HCT116 (cell line): ENCODE results near the gene FGD3. TPM values are rescaled to one million over a fixed set of nuclear protein-coding genes. Genes with fewer than 3 reads are reported as not detected.

Experiments used
- ATAC-seq: fragments of 200-7000 bp; cut with Tn5 transposase; 2 replicates; pipeline ENCODE4 v1.9.1; 2020; ENCODE audit warnings: mild to moderate bottlenecking, moderate library complexity
- BruUV-seq: library from RNA; stranded (reverse); fragments of 400-500 nt; replicated peaks from 2 replicates; lab custom pipeline; 2021; lab: Mats Ljungman, UMichigan
- CTCF ChIA-PET: fragments of 300-600 bp; sonication (Branson Sonifier 250); formaldehyde crosslinking; loops from one replicate; lab custom pipeline; 2021; ENCODE audit warnings: antibody characterized with exemption; lab: Charles Lee
- POLR2A ChIA-PET: fragments of 300-600, 350-600 bp; sonication (Branson Sonifier 250); formaldehyde crosslinking; loops from one replicate; lab custom pipeline; 2021; ENCODE audit warnings: antibody characterized with exemption; lab: Charles Lee
- RAD21 ChIA-PET, 2 experiments: fragments of 300-600 bp; sonication (Branson Sonifier 250); formaldehyde crosslinking; loops; one replicate each; lab custom pipeline; 2023; ENCODE audit warnings: low total read pairs in 2 of 2; ENCODE audit not compliant: uncharacterized antibody in 2 of 2, unreplicated experiment in 2 of 2, low non-redundant PET in 1 of 2; lab: Charles Lee
- DNase-seq: peaks from one replicate; pipeline ENCODE4 v3.0.0-alpha.2; 2010; ENCODE audit warnings: low read depth, low spot score
- H2AFZ ChIP-seq: fragments of 200-600 bp; shearing (Covaris generic), sonication (generic); 2 replicates; pipeline ENCODE4 v1.6.1; 2017; ENCODE audit warnings: low read depth, mixed run types, mixed read lengths, antibody characterized with exemption, low read length; ENCODE audit not compliant: poor library complexity, severe bottlenecking
- H3K27ac ChIP-seq: 2 replicates; pipeline ENCODE4 v1.5.1; 2012; ENCODE audit warnings: low read depth, low read length
- H3K27me3 ChIP-seq: fragments of 200-600 bp; sonication (generic); 2 replicates; pipeline ENCODE4 v1.6.1; 2016; ENCODE audit warnings: mixed run types, low read length, mixed read lengths; ENCODE audit not compliant: insufficient read depth
- H3K36me3 ChIP-seq, 2 experiments: fragments of 200-500 bp in 1 of 2; fragments of 200-600 bp in 1 of 2; sonication (Bioruptor generic) in 1 of 2; sonication (generic) in 1 of 2; 2 replicates each; pipeline versions ENCODE4 v1.5.1 to v1.6.1; 2014 to 2016; ENCODE audit warnings: low read length in 2 of 2, inconsistent platforms in 1 of 2, mixed read lengths in 1 of 2, mixed run types in 1 of 2; ENCODE audit not compliant: insufficient read depth in 2 of 2, control insufficient read depth in 1 of 2
- H3K4me1 ChIP-seq, 2 experiments: fragments of 200-600 bp in 1 of 2; sonication (generic) in 1 of 2; 2 replicates each; pipeline versions ENCODE4 v1.5.1 to v1.6.1; 2012 to 2017; ENCODE audit warnings: low read length in 2 of 2, inconsistent platforms in 1 of 2, mild to moderate bottlenecking in 1 of 2, mixed read lengths in 1 of 2, mixed run types in 1 of 2, moderate library complexity in 1 of 2; ENCODE audit not compliant: insufficient read depth in 2 of 2, control insufficient read depth in 1 of 2
- H3K4me2 ChIP-seq: fragments of 200-600 bp; sonication (generic); 2 replicates; pipeline ENCODE4 v1.6.1; 2017; ENCODE audit warnings: mixed run types, low read length, mixed read lengths
- H3K4me3 ChIP-seq, 2 experiments: fragments of 200-600 bp in 1 of 2; sonication (generic) in 1 of 2; replicated peaks in 1 of 2; 2 replicates each; pipeline ENCODE4 v1.5.1; 2011 to 2016; ENCODE audit warnings: low read length in 2 of 2, control low read depth in 1 of 2, low read depth in 1 of 2, mild to moderate bottlenecking in 1 of 2, mixed read lengths in 1 of 2, mixed run types in 1 of 2
- H3K79me2 ChIP-seq: fragments of 200-600 bp; sonication (generic); 2 replicates; pipeline ENCODE4 v1.6.1; 2017; ENCODE audit warnings: mild to moderate bottlenecking, mixed run types, low read length, moderate library complexity, mixed read lengths; ENCODE audit not compliant: insufficient read depth
- H3K9ac ChIP-seq: fragments of 200-600 bp; sonication (generic); 2 replicates; pipeline ENCODE4 v1.6.1; 2016; ENCODE audit warnings: low read length, mixed read lengths
- H3K9me2 ChIP-seq: fragments of 200-600 bp; sonication (generic), shearing (Covaris generic); 2 replicates; pipeline ENCODE4 v1.6.1; 2017; ENCODE audit warnings: mixed run types, mild to moderate bottlenecking, moderate library complexity; ENCODE audit not compliant: insufficient read depth
- H3K9me3 ChIP-seq, 2 experiments: fragments of 200-500 bp in 1 of 2; fragments of 200-600 bp in 1 of 2; sonication (Bioruptor generic) in 1 of 2; sonication (generic) in 1 of 2; 2 replicates each; pipeline ENCODE4 v1.6.1; 2014 to 2017; ENCODE audit warnings: low read length in 2 of 2, mixed read lengths in 2 of 2, inconsistent platforms in 1 of 2, low read depth in 1 of 2, mild to moderate bottlenecking in 1 of 2, mixed run types in 1 of 2, moderate library complexity in 1 of 2; ENCODE audit not compliant: control insufficient read depth in 1 of 2, insufficient read depth in 1 of 2
- H4K20me1 ChIP-seq: fragments of 200-600 bp; sonication (generic), shearing (Covaris generic); 2 replicates; pipeline ENCODE4 v1.6.1; 2017; ENCODE audit warnings: mixed run types, mild to moderate bottlenecking, moderate library complexity; ENCODE audit not compliant: insufficient read depth
- ATF3 ChIP-seq: IDR thresholded peaks from 2 replicates; pipeline ENCODE4 v1.6.1; 2012
- CBX3 ChIP-seq: IDR thresholded peaks from 2 replicates; pipeline ENCODE4 v1.6.1; 2012; ENCODE audit warnings: low read depth
- CEBPB ChIP-seq: IDR thresholded peaks from 2 replicates; pipeline ENCODE4 v1.6.1; 2012; ENCODE audit warnings: low read depth
- EZH2 ChIP-seq: fragments of 200-600 bp; sonication (generic); IDR thresholded peaks from 2 replicates; pipeline ENCODE4 v1.6.1; 2017; ENCODE audit warnings: antibody characterized with exemption, mixed run types
- EZH2phosphoT487 ChIP-seq: fragments of 200-600 bp; IDR thresholded peaks from 2 replicates; pipeline ENCODE4 v1.6.1; 2018; ENCODE audit warnings: antibody characterized with exemption, borderline replicate concordance
- FOSL1 ChIP-seq: IDR thresholded peaks from 2 replicates; pipeline ENCODE4 v1.6.1; 2012; ENCODE audit warnings: low read depth
- POLR2AphosphoS5 ChIP-seq: IDR thresholded peaks from 2 replicates; pipeline ENCODE4 v1.6.1; 2011; ENCODE audit warnings: mild to moderate bottlenecking, low read depth, low read length, moderate library complexity
- SIN3A ChIP-seq: IDR thresholded peaks from 2 replicates; pipeline ENCODE4 v1.6.1; 2012; ENCODE audit warnings: low read depth
- TCF7L2 ChIP-seq: IDR thresholded peaks from 2 replicates; pipeline ENCODE4 v1.7.0; 2011; ENCODE audit warnings: borderline replicate concordance, inconsistent platforms; ENCODE audit not compliant: insufficient read depth, insufficient read length; ENCODE audit errors: extremely low read depth
- intact Hi-C: fragments of 100-400 bp; cut with micrococcal nuclease; formaldehyde crosslinking; loops from 2 replicates; pipeline ENCODE4 v1.10.0; 2022
- total RNA-seq: library from RNA; stranded (reverse); gene quantifications from one replicate; pipeline ENCODE4 v1.2.1, GENCODE V29; 2021; ENCODE audit not compliant: unreplicated experiment
- TF ChIP-seq, protein P1 (sequence below): IDR thresholded peaks from 2 replicates; pipeline ENCODE4 v1.6.1; 2011; ENCODE audit warnings: mild to moderate bottlenecking, low read length, moderate library complexity; ENCODE audit not compliant: insufficient replicate concordance; ENCODE audit errors: extremely low read depth
- TF ChIP-seq, protein P2 (sequence below): IDR thresholded peaks from 2 replicates; pipeline ENCODE4 v1.6.1; 2012; ENCODE audit warnings: low read depth
- TF ChIP-seq, protein P3 (sequence below): IDR thresholded peaks from 2 replicates; pipeline ENCODE4 v1.6.1; 2012

The FGD3 gene
- total RNA-seq, 1 experiment from 2014 or later = 3.3 TPM

DNA sequence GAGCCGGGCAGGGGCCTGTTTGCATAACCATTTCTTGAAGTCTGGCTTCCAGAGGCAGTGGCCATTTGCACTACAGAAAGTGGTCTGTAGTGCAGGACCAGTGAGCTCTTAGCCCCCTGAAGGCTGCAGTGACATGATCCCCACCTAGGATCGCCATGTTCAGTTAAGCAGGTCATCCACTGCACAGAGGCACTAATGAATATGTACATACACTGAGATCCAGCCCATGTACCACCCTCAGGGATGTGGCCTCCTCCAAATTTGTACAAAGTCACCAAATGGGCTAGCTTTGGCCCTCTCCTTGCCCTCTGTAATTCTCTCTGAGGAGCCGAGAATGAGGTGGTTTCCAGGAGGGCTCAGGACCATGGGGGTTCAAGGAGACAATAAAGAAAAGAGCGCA, 102.9 kb downstream of the FGD3 start:
- Histone ChIP-seq H3K4me2 (no peak overlapping the region), H3K36me3 (no peaks in the 10 kb centered on the region), H3K27ac (no peak overlapping the region), H3K4me3 (no peak overlapping the region), H2AFZ (no peak overlapping the region), H3K27me3 (no peaks in the 10 kb centered on the region), H4K20me1 (no peaks in the 10 kb centered on the region), H3K4me1 (no peaks in the 10 kb centered on the region), H3K9ac (no peak overlapping the region), H3K9me2 (no peaks in the 10 kb centered on the region), H3K79me2 (no peaks in the 10 kb centered on the region), H3K9me3 (no peaks in the 10 kb centered on the region)
- TF ChIP-seq SIN3A = no peak
- no peak for TF ChIP-seq POLR2AphosphoS5
- TF ChIP-seq EZH2phosphoT487 = no peak
- POLR2A ChIA-PET = no interaction called here
- CTCF ChIA-PET = no interaction called here
- BruUV-seq = no TSS peak
- intact Hi-C loops = no loop called here
- RAD21 ChIA-PET = no interaction called here
- ATAC-seq (no peak), DNase-seq (no peak)

GRCh38 chr9:93051680-93052089, 104.4 kb downstream of the FGD3 start:
- Histone ChIP-seq H3K4me2 (no peak overlapping the region), H3K4me1 (no peaks in the 10 kb centered on the region), H3K9me2 (no peaks in the 10 kb centered on the region), H3K36me3 (no peaks in the 10 kb centered on the region), H3K9ac (no peak overlapping the region), H3K27ac (no peak overlapping the region), H3K27me3 (no peaks in the 10 kb centered on the region), H4K20me1 (no peaks in the 10 kb centered on the region), H2AFZ (no peak overlapping the region), H3K4me3 (no peak overlapping the region), H3K79me2 (no peaks in the 10 kb centered on the region), H3K9me3 (no peaks in the 10 kb centered on the region)
- ChIA-PET CTCF (no interaction called here), RAD21 (no interaction called here), POLR2A (no interaction called here)
- ATAC-seq (no peak), DNase-seq (no peak)
- intact Hi-C loops = no loop called here
- no peak for TF ChIP-seq EZH2
- TF ChIP-seq EZH2phosphoT487 = no peak
- no peak for TF ChIP-seq TCF7L2
- TF ChIP-seq, protein P1, sequence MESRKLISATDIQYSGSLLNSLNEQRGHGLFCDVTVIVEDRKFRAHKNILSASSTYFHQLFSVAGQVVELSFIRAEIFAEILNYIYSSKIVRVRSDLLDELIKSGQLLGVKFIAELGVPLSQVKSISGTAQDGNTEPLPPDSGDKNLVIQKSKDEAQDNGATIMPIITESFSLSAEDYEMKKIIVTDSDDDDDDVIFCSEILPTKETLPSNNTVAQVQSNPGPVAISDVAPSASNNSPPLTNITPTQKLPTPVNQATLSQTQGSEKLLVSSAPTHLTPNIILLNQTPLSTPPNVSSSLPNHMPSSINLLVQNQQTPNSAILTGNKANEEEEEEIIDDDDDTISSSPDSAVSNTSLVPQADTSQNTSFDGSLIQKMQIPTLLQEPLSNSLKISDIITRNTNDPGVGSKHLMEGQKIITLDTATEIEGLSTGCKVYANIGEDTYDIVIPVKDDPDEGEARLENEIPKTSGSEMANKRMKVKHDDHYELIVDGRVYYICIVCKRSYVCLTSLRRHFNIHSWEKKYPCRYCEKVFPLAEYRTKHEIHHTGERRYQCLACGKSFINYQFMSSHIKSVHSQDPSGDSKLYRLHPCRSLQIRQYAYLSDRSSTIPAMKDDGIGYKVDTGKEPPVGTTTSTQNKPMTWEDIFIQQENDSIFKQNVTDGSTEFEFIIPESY = no peak
- TF ChIP-seq CEBPB = no peak
- no peak for TF ChIP-seq FOSL1
- no peak for TF ChIP-seq ATF3
- TF ChIP-seq, protein P2, sequence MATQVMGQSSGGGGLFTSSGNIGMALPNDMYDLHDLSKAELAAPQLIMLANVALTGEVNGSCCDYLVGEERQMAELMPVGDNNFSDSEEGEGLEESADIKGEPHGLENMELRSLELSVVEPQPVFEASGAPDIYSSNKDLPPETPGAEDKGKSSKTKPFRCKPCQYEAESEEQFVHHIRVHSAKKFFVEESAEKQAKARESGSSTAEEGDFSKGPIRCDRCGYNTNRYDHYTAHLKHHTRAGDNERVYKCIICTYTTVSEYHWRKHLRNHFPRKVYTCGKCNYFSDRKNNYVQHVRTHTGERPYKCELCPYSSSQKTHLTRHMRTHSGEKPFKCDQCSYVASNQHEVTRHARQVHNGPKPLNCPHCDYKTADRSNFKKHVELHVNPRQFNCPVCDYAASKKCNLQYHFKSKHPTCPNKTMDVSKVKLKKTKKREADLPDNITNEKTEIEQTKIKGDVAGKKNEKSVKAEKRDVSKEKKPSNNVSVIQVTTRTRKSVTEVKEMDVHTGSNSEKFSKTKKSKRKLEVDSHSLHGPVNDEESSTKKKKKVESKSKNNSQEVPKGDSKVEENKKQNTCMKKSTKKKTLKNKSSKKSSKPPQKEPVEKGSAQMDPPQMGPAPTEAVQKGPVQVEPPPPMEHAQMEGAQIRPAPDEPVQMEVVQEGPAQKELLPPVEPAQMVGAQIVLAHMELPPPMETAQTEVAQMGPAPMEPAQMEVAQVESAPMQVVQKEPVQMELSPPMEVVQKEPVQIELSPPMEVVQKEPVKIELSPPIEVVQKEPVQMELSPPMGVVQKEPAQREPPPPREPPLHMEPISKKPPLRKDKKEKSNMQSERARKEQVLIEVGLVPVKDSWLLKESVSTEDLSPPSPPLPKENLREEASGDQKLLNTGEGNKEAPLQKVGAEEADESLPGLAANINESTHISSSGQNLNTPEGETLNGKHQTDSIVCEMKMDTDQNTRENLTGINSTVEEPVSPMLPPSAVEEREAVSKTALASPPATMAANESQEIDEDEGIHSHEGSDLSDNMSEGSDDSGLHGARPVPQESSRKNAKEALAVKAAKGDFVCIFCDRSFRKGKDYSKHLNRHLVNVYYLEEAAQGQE = no peak
- TF ChIP-seq, protein P3, sequence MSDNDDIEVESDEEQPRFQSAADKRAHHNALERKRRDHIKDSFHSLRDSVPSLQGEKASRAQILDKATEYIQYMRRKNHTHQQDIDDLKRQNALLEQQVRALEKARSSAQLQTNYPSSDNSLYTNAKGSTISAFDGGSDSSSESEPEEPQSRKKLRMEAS = no peak
- TF ChIP-seq POLR2AphosphoS5 = no peak
- TF ChIP-seq CBX3 = no peak
- BruUV-seq = no TSS peak
